ENCODE data around the gene TMEM123. TPM values are rescaled to one million over a fixed set of nuclear protein-coding genes. Genes with fewer than 3 reads are reported as not detected.

The TMEM123 gene
- total RNA-seq, 1 donor from 2014 or later: 249 TPM

DNA sequence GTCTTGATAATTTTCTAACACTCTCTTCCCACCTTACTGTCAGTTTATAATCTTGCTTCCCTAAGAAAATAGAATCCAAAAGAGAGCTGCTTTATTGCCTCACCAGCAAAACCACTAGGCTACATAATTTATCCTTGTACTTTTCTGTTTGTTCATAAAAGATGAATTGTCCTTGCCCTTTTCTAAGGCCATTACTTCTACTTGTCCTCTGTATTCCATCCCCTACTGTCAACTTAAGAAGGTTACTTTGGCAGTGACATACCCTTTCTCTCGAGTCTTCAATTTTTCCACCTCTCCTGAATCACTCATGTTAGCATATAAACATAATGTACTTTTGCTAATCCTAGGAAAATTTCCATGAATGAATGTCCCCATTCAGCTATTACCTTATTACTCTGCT, 87.6 kb downstream of the TMEM123 start:
- DNase-seq (ENCODE audit: low spot score): no peak

DNA sequence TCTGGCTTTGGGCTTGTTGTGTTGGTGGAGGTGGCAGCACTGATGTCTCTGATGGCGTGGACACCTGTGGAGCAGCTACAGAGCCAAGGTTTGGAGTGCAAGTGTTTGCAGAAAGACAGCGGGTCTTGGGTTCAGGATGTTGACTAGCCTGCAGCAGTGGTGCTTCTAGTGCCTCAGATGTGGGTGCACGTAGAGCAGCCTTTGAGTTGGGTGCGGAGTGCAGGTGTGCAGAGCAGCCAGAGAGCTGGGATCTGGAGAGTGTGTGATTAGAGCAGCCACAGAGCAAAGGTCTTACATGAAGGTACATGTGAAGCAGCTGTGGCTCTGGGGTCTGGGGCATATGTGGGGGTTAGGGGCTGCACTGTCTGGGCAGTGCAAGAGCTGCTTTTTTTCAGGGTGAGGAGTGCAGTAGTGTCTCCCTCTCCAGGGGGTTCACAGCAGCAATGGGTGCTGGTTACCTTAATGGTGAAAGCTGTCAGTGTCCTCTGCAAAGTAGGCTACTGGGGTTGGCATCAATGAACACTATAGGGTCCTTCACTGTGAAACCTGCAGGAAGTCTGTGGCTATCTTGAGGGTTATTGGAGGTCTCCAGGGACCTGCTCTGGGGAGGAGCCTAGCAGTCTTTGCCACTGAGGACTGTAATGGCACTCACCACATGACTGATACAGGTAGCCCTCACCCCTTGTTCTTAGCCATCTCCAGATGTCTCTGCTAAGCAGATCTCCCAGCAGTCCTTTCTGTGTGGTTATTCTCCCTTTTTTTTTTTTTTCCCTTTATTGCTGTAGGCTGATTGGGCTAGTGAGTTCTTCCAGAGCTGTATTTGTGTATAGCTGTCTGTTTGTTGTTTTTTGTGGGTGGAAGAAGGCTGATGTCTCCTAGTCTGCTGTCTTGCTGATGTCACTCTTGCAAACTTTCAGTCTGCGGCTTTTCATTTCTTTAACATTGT, 91.2 kb downstream of the TMEM123 start:
- no peak for DNase-seq (ENCODE audit: low spot score)

DNA sequence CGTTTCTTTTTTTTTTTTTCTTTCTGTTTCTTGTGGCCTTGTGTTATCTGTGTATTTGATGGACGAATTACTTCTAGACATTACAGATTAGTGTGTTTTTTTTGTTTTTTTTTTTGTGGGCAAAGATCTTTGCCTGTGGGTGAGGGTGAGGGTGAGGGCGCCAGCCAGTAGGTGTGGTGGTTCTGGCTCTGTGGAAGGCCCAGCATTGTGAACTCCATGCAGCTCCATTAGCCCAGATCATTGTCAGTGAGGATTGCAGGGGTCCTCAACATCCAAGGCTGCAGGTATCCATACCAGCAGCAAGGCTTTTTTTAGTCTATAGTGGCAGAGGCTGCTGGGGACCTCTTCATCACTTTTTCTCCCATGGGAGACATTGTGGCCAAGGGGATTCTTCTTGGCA, 91.9 kb downstream of the TMEM123 start:
- no peak for DNase-seq (ENCODE audit: low spot score)

DNA sequence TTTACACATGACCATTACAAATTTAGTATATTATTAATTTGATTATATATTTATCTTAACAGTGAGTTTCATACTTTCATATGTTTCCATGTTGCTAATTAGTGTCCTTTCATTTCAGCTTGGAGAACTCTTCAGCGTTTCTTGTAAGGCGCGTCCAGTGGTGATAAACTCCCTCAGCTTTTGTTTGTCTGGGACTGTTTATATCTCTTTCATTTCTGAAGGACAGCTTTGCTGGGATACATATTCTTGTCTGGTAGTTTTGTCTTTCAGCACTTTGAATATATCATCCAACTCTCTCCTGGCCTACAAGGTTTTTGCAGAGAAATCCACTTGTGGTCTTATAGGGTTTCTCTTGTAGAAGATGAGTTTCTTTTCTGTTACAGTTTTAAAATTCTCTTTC, 93.2 kb downstream of the TMEM123 start:
- no peak for DNase-seq (ENCODE audit: low spot score)

DNA sequence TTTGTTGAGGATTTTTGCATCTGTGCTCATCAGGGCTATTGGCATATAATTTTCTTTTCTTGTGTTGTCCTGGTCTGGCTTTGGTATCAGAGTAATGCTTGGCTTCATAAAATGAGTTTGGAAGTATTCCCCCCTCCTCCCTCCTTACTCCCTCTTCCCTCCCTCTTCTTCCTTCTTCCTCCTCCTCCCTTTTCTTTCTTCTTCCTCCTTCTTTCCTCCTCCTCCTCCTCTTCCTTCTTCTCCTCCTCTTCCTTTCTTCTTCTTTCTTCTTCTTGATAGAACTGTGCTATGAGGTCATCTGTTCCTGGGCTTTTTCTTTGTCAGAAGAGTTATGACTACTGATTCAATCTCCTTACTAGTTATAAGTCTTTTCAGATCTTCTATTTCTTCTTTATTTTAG, 95.4 kb downstream of the TMEM123 start:
- no peak for DNase-seq (ENCODE audit: low spot score)

DNA sequence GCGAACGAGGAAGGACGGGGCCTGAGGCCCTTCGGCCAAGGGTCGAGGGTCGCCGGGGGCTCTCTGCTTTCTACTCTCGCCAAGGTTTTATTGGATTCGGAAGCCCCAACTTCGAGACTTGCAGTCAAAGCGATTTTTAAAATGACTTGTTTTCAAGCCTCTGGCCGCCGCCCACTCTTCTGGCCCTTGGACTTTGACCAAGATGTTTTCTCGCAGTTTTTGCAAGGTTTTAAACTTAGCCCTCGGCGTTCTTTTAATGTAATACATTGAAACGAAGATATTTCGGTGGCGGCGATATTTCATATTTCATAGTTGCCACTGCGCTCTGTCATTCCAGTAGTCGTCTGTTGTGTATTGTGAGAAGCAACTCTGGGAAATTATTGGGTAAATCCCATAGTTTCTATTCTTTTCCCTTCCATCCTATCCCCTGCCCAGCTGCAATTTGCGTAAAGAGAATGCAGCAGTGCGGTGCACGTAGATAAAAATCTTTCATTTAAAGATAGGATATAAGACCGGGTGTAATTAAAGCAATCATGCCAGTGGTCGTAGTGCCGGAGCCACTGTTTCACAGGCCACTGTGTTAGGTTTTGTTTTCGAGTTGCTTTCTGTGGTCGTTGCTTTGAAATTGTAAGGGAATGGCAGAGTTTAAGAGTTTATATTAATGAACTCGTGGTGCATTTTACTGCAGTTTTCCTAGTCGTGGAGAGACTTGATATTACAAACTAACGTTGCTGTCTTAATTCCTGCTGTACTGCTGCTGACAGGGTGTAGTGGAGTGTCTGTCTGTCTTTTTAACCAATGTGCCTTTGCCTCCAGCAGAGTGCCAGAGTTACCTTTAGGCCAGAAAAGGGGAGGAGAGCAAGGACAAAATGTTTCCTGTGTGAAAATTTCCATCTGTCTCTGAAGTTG, 104.8 kb downstream of the TMEM123 start:
- no peak for DNase-seq (ENCODE audit: low spot score)

DNA sequence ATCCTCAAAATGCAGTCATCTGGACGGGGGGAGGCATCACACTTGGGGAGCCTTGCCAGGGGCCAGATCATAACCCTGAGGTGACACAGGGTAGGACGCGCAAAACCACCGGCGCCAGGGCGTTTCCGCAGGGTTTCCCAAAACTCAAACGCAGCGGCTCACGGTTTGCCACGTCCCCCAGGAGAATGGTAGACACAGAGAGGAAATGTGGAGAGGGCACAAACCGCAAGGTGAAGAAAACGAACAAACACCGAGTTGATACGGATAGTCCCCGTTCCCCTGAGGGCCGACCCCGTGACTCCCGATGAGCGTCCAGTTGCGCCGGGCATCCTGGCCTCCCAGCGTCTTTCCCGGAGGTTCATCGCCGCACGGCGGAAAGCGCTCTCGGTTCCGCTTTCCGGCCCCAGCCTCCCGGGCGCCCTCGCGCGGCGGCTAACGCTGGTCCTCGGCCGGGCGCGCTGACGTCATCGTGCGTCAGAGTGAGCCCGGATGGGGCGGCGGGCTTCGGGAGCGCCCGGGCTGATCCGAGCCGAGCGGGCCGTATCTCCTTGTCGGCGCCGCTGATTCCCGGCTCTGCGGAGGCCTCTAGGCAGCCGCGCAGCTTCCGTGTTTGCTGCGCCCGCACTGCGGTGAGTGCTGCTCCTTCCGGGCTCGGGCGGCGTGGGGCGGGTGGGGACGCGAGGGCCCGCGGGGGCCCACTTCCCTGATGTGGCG, 105.7 kb downstream of the TMEM123 start, which contains the start of gene BIRC2:
Gene BIRC2, plus strand, starts transcription at position 467 of the 714 bp plus-strand sequence. CDS start 2,641 bp downstream, outside the sequence.
- DNase-seq (ENCODE audit: low spot score): peak; percentile 94

DNA sequence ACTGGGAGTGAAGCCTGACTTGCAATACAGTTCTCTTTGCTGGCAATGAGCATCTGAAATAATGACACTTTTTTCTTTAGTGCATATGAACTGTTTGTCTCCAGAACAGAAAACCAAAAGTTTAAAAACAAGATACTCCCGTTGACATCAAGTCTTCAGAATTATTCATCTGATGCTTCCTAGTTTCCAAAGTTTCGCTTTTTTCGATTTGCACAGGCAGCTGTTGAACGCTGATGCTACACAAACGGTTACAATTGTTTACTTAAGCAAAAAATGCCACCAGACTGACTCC, 106.2 kb downstream of the TMEM123 start:
- DNase-seq (ENCODE audit: low spot score): no peak

Other genes starting within 250 kb of the TMEM123 start
- gene BIRC3, start 135.3 kb downstream of the TMEM123 start, total RNA-seq: 15.5 TPM
- gene BIRC2, start 105.6 kb downstream of the TMEM123 start, total RNA-seq: 44.4 TPM
- 226 TPM for gene MMP7, start 78.0 kb upstream of the TMEM123 start, total RNA-seq
- gene MMP20, start 172.6 kb upstream of the TMEM123 start, total RNA-seq: not detected

Data from ureter (tissue), 1 donor.